GM21390 (cell line): ENCODE measurements around the gene CX3CL1.

Source experiments
- ATAC-seq: cut with Tn5 transposase; IDR thresholded peaks from one replicate; pipeline ENCODE4 v1.9.1; 2021; ENCODE audit not compliant: unreplicated experiment

Gene CX3CL1

GRCh38 chr16:57405097-57405496, 32.8 kb downstream of the CX3CL1 start:
- no peak for ATAC-seq

DNA sequence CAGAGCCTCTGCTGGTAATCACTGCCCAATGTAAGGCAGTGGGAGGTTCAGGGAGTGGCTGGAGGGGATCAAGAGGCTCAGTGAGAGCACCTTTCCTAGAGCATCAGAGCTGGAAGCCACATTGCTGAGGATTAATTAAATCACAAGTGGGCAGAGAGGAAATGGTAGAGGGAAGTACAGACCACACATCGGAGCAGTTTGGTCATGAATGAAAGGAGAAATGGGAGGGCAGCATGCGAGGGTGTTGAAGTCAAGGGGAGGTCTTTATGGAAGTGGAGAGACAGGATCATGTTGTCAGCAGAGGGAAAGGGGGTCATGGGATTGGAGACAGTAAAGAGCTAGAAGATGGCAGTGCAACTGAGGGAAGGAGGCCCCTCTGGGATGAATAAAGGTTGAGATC, 34.6 kb downstream of the CX3CL1 start:
- ATAC-seq: no peak

GRCh38 chr16:57407521-57408353, 35.4 kb downstream of the CX3CL1 start:
- no peak for ATAC-seq

DNA sequence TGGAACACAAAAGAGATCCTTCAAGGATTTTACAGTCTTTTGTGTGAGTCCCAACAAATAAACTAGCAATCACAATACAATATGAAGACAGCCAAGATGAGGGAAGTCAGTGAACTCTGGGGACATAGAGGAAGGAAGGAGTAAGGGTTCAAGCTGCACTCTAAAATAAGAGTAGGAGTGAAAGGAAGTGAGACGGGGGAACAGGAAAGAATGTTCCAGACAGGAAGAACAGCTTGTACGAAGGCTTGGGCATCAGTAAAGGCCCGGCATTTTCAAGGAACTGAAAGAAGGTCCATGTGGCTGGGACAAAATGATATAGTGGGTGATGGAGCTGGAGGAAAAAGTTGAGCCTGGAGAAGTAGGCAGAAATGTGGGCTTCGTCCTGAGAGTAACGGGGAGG, 36.8 kb downstream of the CX3CL1 start:
- ATAC-seq: no peak

GRCh38 chr16:57409870-57410587, 37.7 kb downstream of the CX3CL1 start:
- ATAC-seq: no peak

DNA sequence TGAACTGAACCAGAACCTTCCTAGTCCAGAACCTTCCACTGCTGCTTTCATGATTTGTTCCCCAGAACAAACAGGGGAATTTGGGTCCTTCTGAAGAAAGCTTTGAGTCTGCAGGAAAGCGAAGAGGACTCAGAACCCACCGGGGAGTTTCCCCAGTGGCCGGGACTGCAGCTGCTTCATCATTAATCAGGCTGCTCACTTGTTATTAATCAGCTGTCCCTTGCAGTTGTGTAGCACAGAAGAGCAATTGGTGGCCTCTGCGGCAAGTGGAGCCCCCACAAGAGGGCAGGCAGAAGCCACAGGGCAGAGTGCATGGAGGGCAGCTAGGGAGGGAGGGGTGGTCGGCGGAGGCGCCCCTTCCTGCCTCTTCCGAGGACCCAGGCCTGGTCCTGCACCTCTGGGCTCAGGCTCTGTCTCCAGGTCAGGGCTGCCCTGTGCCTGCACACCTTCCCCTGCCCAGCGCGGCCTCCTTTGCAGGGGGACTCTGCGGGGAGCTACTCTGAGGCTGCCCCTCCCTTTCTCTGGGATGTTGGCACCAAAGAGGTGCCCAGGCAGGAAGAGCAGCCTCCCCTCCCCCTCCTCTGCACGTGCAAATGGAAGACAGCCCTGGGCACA, 39.2 kb downstream of the CX3CL1 start:
- ATAC-seq: no peak

GRCh38 chr16:57412584-57412983, 40.3 kb downstream of the CX3CL1 start:
- no peak for ATAC-seq

DNA sequence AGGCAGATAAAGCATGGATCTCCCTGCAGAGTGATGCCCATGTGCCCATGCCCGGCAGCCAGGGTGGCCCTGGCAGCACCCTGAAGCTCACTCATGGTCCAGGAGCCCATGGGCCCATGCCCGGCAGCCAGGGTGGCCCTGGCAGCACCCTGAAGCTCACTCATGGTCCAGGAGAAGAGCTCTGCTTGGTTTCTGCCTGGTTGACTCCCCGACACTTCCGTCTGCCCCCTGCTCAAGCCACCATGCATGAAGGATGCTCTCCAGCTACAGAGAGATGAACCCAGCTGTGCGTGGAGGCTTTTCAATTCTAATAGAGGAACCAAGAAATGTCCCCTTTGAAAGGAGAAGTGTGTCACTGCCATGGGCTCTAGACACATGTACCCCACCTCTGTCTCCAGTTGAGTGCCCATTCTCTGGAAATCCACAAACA, 41.0 kb downstream of the CX3CL1 start:
- peak; percentile 75 for ATAC-seq

- peak; percentile 16 for ATAC-seq
Measured at GRCh38 chr16:57413733-57414132, 41.4 kb downstream of the CX3CL1 start.

GRCh38 chr16:57416084-57416483, 43.8 kb downstream of the CX3CL1 start:
- ATAC-seq: no peak

- ATAC-seq: no peak
Measured at GRCh38 chr16:57419506-57419905, 47.2 kb downstream of the CX3CL1 start.

- ATAC-seq: no peak
Measured at GRCh38 chr16:57422026-57422944, 50.0 kb downstream of the CX3CL1 start.

- ATAC-seq: no peak
Measured at GRCh38 chr16:57423152-57423551, 50.9 kb downstream of the CX3CL1 start.

- ATAC-seq: no peak
Measured at GRCh38 chr16:57424583-57424982, 52.3 kb downstream of the CX3CL1 start.

DNA sequence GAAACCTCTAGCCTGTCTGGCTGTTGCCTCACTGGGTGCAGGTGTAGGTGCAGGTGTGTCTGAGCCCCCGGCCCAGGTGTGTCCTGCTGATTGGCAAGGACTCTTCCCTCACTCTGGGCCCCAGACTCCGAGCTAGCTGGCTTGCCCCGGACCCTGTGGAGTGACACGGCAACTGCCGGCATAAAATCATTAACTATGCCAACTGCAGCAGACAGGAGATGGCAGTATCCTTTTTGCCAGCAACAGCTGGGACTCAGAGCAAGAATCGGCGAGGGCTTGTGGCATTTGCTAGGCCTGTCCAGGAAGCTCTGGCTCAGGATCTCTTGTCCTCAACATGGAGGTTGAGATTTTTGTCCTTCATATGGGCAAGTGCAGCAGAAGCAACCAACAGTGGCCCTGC, 54.1 kb downstream of the CX3CL1 start:
- no peak for ATAC-seq

- ATAC-seq: no peak
Measured at GRCh38 chr16:57427307-57427706, 55.0 kb downstream of the CX3CL1 start.

- no peak for ATAC-seq
Measured at GRCh38 chr16:57427824-57428223, 55.5 kb downstream of the CX3CL1 start.

GRCh38 chr16:57430955-57431354, 58.7 kb downstream of the CX3CL1 start:
- no peak for ATAC-seq

DNA sequence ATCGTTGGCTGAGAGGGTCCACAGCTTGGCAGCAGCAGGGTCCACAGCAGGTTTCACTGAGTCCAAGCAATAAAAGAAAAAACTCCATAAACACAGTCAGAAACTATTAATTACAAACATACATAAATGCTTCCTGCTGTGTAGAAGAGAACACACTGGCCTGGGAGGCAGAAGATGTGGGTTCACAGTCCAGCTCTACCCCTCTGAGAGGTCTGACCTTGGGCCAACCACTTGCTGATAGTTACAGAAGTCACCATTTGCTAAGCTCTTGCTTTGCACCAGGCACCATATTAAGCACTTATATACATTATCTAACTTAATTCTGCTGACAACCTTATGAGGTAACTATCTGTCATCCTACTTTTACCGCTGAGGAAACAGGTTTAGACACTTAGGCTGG, 60.2 kb downstream of the CX3CL1 start:
- ATAC-seq: no peak

- ATAC-seq: no peak
Measured at GRCh38 chr16:57432989-57433388, 60.7 kb downstream of the CX3CL1 start.

DNA sequence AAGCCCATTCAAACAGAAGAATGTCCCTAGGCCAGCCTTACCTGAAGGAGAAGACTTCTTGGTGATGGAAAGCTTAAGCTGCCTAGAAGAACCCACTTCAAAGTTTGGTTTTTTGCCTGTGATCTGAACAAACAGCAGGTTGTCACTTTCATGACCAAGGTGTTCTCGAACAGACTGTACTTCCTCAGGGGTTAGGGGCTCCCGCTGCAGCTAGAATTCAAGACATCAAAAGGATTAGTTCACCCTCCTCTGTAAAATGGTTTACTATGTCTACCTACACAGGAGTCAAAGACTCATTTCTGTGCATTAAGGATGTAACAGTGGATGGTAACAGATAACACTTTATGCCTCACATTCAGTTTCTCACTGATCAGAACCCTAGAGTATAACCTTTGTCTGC, 61.7 kb downstream of the CX3CL1 start:
- ATAC-seq: no peak
